Measurements from ENCODE around the gene CFDP1. TPM values are rescaled to one million over a fixed set of nuclear protein-coding genes. Genes with fewer than 3 reads are reported as not detected.
A peak's percentile ranks its signal among the peaks of the same experiment; 100 is the strongest.

The CFDP1 gene
- total and polyA plus RNA-seq, 2 of the 13 experiments (the other 11 are each of a cell fraction or from before 2014, with no cell fraction given), result 78.6 to 153 TPM

- no peak for TF ChIP-seq SALL2 (CRISPR knock-in tag; IDR thresholded peaks at IDR 0.05)
- no peak for TF ChIP-seq HMGA1 (CRISPR knock-in tag; conservative IDR thresholded peaks at IDR 0.05)
- TF ChIP-seq ZNF263 (CRISPR knock-in tag; IDR thresholded peaks at IDR 0.05), result peak; percentile 78; the same call in 1 of the 2 replicates
- TF ChIP-seq, protein P1, sequence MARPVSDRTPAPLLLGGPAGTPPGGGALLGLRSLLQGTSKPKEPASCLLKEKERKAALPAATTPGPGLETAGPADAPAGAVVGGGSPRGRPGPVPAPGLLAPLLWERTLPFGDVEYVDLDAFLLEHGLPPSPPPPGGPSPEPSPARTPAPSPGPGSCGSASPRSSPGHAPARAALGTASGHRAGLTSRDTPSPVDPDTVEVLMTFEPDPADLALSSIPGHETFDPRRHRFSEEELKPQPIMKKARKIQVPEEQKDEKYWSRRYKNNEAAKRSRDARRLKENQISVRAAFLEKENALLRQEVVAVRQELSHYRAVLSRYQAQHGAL (CRISPR knock-in tag; IDR thresholded peaks at IDR 0.05; ENCODE audit: not compliant biosample characterization), result no peak
- no peak for TF ChIP-seq FUBP1 (CRISPR knock-in tag; IDR thresholded peaks at IDR 0.05; ENCODE audit: borderline replicate concordance)
- TF ChIP-seq MATR3 (CRISPR knock-in tag; IDR thresholded peaks at IDR 0.05), result no peak
- no peak for TF ChIP-seq KDM4B (CRISPR knock-in tag; IDR thresholded peaks at IDR 0.05)
- TF ChIP-seq THYN1 (CRISPR knock-in tag; IDR thresholded peaks at IDR 0.05; ENCODE audit: borderline replicate concordance, low read depth), result no peak
- TF ChIP-seq, protein P2, sequence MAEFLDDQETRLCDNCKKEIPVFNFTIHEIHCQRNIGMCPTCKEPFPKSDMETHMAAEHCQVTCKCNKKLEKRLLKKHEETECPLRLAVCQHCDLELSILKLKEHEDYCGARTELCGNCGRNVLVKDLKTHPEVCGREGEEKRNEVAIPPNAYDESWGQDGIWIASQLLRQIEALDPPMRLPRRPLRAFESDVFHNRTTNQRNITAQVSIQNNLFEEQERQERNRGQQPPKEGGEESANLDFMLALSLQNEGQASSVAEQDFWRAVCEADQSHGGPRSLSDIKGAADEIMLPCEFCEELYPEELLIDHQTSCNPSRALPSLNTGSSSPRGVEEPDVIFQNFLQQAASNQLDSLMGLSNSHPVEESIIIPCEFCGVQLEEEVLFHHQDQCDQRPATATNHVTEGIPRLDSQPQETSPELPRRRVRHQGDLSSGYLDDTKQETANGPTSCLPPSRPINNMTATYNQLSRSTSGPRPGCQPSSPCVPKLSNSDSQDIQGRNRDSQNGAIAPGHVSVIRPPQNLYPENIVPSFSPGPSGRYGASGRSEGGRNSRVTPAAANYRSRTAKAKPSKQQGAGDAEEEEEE (CRISPR knock-in tag; IDR thresholded peaks at IDR 0.05; ENCODE audit: borderline replicate concordance), result no peak
- TF ChIP-seq EZH2 (conservative IDR thresholded peaks at IDR 0.05; ENCODE audit: low read depth, low read length), result no peak
- TF ChIP-seq FLYWCH1 (CRISPR knock-in tag; IDR thresholded peaks at IDR 0.05), result no peak
- no peak for TF ChIP-seq NR3C1 (CRISPR knock-in tag; IDR thresholded peaks at IDR 0.05)
- TF ChIP-seq ZNF33A (CRISPR knock-in tag; IDR thresholded peaks at IDR 0.05; ENCODE audit: borderline replicate concordance), result no peak
- TF ChIP-seq, protein P3, sequence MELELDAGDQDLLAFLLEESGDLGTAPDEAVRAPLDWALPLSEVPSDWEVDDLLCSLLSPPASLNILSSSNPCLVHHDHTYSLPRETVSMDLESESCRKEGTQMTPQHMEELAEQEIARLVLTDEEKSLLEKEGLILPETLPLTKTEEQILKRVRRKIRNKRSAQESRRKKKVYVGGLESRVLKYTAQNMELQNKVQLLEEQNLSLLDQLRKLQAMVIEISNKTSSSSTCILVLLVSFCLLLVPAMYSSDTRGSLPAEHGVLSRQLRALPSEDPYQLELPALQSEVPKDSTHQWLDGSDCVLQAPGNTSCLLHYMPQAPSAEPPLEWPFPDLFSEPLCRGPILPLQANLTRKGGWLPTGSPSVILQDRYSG (CRISPR knock-in tag; IDR thresholded peaks at IDR 0.05), result peak; percentile 59; the same call in 1 of the 2 replicates
- TF ChIP-seq KLF12 (CRISPR knock-in tag; IDR thresholded peaks at IDR 0.05; ENCODE audit: borderline replicate concordance), result no peak
- no peak for TF ChIP-seq ZNF567 (CRISPR knock-in tag; IDR thresholded peaks at IDR 0.05; ENCODE audit: borderline replicate concordance)
- no peak for TF ChIP-seq FOXK1 (CRISPR knock-in tag; IDR thresholded peaks at IDR 0.05; ENCODE audit: borderline replicate concordance, low read depth)
- 0 out of 2 replicates have a peak, but pooled peaks have one; percentile 53 for TF ChIP-seq SNAPC2 (CRISPR knock-in tag; IDR thresholded peaks at IDR 0.05)
- no peak; the same call in 1 of the 2 replicates for TF ChIP-seq ATAD3A (CRISPR knock-in tag; IDR thresholded peaks at IDR 0.05)
- TF ChIP-seq KAT2B (IDR thresholded peaks at IDR 0.05; ENCODE audit: borderline replicate concordance, low read depth, low read length), result no peak
- 0 out of 2 replicates have a peak, but pooled peaks have one; percentile 87 for TF ChIP-seq GLI4 (CRISPR knock-in tag; IDR thresholded peaks at IDR 0.05; ENCODE audit: borderline replicate concordance)
- TF ChIP-seq ZNF691 (CRISPR knock-in tag; IDR thresholded peaks at IDR 0.05; ENCODE audit: borderline replicate concordance, low read depth), result no peak; the same call in 1 of the 2 replicates
- 0 out of 2 replicates have a peak, but pooled peaks have one; percentile 13 for TF ChIP-seq ZNF879 (CRISPR knock-in tag; IDR thresholded peaks at IDR 0.05)
- TF ChIP-seq ZNF652 (CRISPR knock-in tag; IDR thresholded peaks at IDR 0.05; ENCODE audit: borderline replicate concordance, low read depth), result no peak
- no peak for TF ChIP-seq ZNF672 (CRISPR knock-in tag; IDR thresholded peaks at IDR 0.05)
These were observed 182.5 kb downstream of the CFDP1 start (continued) for GRCh38 chr16:75250809-75251279.

Data from HepG2 (cell line).